OCI-LY7 (cell line): ENCODE results near the gene ZNF488. TPM values are rescaled to one million over a fixed set of nuclear protein-coding genes. Genes with fewer than 3 reads are reported as not detected.

Source experiments
- BruUV-seq: library from RNA; stranded (reverse); fragments of 400-500 nt; replicated peaks from 2 replicates; lab custom pipeline; 2021; lab: Mats Ljungman, UMichigan
- CTCF ChIA-PET: fragments of 300-600 bp; sonication (Branson Sonifier 250); formaldehyde crosslinking; loops from one replicate; lab custom pipeline; 2022; ENCODE audit warnings: antibody characterized with exemption; ENCODE audit not compliant: unreplicated experiment; lab: Charles Lee
- POLR2A ChIA-PET: fragments of 300-600 bp; sonication (Branson Sonifier 250); formaldehyde crosslinking; loops from one replicate; lab custom pipeline; 2022; ENCODE audit warnings: antibody characterized with exemption; lab: Charles Lee
- DNase-seq: peaks from one replicate; pipeline ENCODE4 v3.0.0-alpha.2; 2015; ENCODE audit warnings: low spot score
- H2AFZ ChIP-seq: fragments of 200-600 bp; sonication (generic), shearing (Covaris generic); 2 replicates; pipeline ENCODE4 v1.6.1; 2014; ENCODE audit warnings: mild to moderate bottlenecking, antibody characterized with exemption, low read length, moderate library complexity
- H3K27ac ChIP-seq: fragments of 200-600 bp; sonication (generic); 2 replicates; pipeline ENCODE4 v1.5.1; 2014; ENCODE audit warnings: mixed run types, low read depth, mild to moderate bottlenecking, moderate library complexity, low read length, inconsistent platforms; ENCODE audit not compliant: poor library complexity, severe bottlenecking
- H3K36me3 ChIP-seq: fragments of 200-600 bp; sonication (generic); 2 replicates; pipeline ENCODE4 v1.6.1; 2014; ENCODE audit warnings: mild to moderate bottlenecking, antibody characterized with exemption, low read length, moderate library complexity, mixed read lengths; ENCODE audit not compliant: insufficient read depth
- H3K4me1 ChIP-seq: fragments of 200-600 bp; sonication (generic); 2 replicates; pipeline ENCODE4 v1.5.1; 2014; ENCODE audit warnings: mild to moderate bottlenecking, low read length; ENCODE audit not compliant: insufficient read depth, poor library complexity, severe bottlenecking
- H3K4me2 ChIP-seq: fragments of 200-600 bp; sonication (generic); 2 replicates; pipeline ENCODE4 v1.6.1; 2014; ENCODE audit warnings: mild to moderate bottlenecking, low read length
- H3K4me3 ChIP-seq: fragments of 200-600 bp; sonication (generic); 2 replicates; pipeline ENCODE4 v1.5.1; 2014; ENCODE audit warnings: mild to moderate bottlenecking, low read depth, low read length; ENCODE audit not compliant: poor library complexity, severe bottlenecking
- H3K79me2 ChIP-seq: fragments of 200-600 bp; sonication (generic); 2 replicates; pipeline ENCODE4 v1.6.1; 2016; ENCODE audit warnings: low read depth, mild to moderate bottlenecking, low read length, moderate library complexity, mixed read lengths; ENCODE audit not compliant: insufficient read depth
- H3K9me2 ChIP-seq: fragments of 200-600 bp; sonication (generic); 2 replicates; pipeline ENCODE4 v1.6.1; 2016; ENCODE audit warnings: mild to moderate bottlenecking, low read length, mixed read lengths; ENCODE audit not compliant: insufficient read depth
- H3K9me3 ChIP-seq: fragments of 200-600 bp; sonication (generic); 2 replicates; pipeline ENCODE4 v1.6.1; 2014; ENCODE audit warnings: mild to moderate bottlenecking, mixed run types, low read length, mixed read lengths
- H4K20me1 ChIP-seq: fragments of 200-600 bp; sonication (generic); 2 replicates; pipeline ENCODE4 v1.6.1; 2014; ENCODE audit warnings: mild to moderate bottlenecking, antibody characterized with exemption, low read length, moderate library complexity, mixed read lengths; ENCODE audit not compliant: insufficient read depth
- EZH2phosphoT487 ChIP-seq: fragments of 200-600 bp; sonication (generic); IDR thresholded peaks from 2 replicates; pipeline ENCODE4 v1.6.1; 2018; ENCODE audit warnings: low read depth, borderline replicate concordance, mild to moderate bottlenecking, mixed run types, antibody characterized with exemption, low read length, moderate library complexity, mixed read lengths
- intact Hi-C: fragments of 100-400 bp; cut with micrococcal nuclease; formaldehyde crosslinking; loops from one replicate; pipeline ENCODE4 v1.10.0; 2022; ENCODE audit not compliant: unreplicated experiment
- total RNA-seq, 2 experiments: library from RNA; depleted of rRNA in 1 of 2; stranded (reverse); fragments of >200 nt in 1 of 2; shearing (Covaris generic) in 1 of 2; gene quantifications; 2 replicates each; pipeline ENCODE4 v1.2.3, GENCODE V29; 2014 to 2022
- TF ChIP-seq, protein P1 (sequence below): fragments of 200-600 bp; sonication (generic); conservative IDR thresholded peaks from 2 replicates; pipeline ENCODE4 v1.5.1; 2014; ENCODE audit warnings: mild to moderate bottlenecking, antibody characterized with exemption, low read length, moderate library complexity, mixed read lengths

Gene ZNF488
- total RNA-seq, 2 experiments from 2014 or later = 0.06 to 0.34 TPM

GRCh38 chr10:47320812-47321211 is 63.3 kb downstream of the ZNF488 start:
- ChIA-PET CTCF (interaction anchor here (1.0 kb wide), 1 partner anchor 78 kb away, joined by 3 read pairs; no protein-coding TSS in a partner anchor), POLR2A (no interaction called here)
- H2AFZ ChIP-seq = no peak overlapping the region
- no peaks in the 10 kb centered on the region for H3K9me3 ChIP-seq
- no peaks in the 10 kb centered on the region for H3K36me3 ChIP-seq
- DNase-seq = no peak
- H4K20me1 ChIP-seq = no peaks in the 10 kb centered on the region
- no TSS peak for BruUV-seq
- TF ChIP-seq, protein P1, sequence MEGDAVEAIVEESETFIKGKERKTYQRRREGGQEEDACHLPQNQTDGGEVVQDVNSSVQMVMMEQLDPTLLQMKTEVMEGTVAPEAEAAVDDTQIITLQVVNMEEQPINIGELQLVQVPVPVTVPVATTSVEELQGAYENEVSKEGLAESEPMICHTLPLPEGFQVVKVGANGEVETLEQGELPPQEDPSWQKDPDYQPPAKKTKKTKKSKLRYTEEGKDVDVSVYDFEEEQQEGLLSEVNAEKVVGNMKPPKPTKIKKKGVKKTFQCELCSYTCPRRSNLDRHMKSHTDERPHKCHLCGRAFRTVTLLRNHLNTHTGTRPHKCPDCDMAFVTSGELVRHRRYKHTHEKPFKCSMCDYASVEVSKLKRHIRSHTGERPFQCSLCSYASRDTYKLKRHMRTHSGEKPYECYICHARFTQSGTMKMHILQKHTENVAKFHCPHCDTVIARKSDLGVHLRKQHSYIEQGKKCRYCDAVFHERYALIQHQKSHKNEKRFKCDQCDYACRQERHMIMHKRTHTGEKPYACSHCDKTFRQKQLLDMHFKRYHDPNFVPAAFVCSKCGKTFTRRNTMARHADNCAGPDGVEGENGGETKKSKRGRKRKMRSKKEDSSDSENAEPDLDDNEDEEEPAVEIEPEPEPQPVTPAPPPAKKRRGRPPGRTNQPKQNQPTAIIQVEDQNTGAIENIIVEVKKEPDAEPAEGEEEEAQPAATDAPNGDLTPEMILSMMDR = no peak
- TF ChIP-seq EZH2phosphoT487 = no peak
- H3K4me1 ChIP-seq = no peaks in the 10 kb centered on the region
- H3K79me2 ChIP-seq = no peaks in the 10 kb centered on the region
- H3K9me2 ChIP-seq = no peaks in the 10 kb centered on the region
- intact Hi-C loops = no loop called here
- H3K4me2 ChIP-seq = no peak overlapping the region
- no peak overlapping the region for H3K4me3 ChIP-seq
- no peak overlapping the region for H3K27ac ChIP-seq

DNA sequence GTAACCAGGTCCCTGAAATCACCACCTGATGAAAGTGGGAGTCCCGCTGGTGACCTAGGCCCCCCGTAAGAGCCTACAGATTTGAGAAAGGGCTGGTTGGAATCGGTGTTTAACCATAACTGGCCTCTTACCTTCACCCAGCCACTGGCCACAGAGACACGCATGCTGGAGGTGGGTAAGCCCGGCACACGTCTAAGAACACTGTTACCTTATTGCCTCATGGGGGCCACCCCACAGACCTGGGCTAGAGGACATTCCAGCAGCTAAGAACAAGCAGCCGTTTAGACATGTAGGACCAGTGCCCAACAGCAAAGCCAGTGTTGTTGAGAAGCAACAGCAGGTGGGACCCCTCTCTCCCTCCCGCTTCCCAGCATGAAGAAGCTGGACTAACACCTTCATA is 64.3 kb downstream of the ZNF488 start:
- Histone ChIP-seq H3K9me3 (no peaks in the 10 kb centered on the region), H3K9me2 (no peaks in the 10 kb centered on the region), H4K20me1 (no peaks in the 10 kb centered on the region), H3K4me3 (no peak overlapping the region), H3K4me1 (no peaks in the 10 kb centered on the region), H3K27ac (no peak overlapping the region), H3K79me2 (no peaks in the 10 kb centered on the region), H2AFZ (no peak overlapping the region), H3K4me2 (no peak overlapping the region), H3K36me3 (no peaks in the 10 kb centered on the region)
- no TSS peak for BruUV-seq
- DNase-seq = no peak
- intact Hi-C loops = loop anchor here (10.0 kb wide), 1 partner anchor 55 kb away; no protein-coding TSS in a partner anchor
- no peak for TF ChIP-seq EZH2phosphoT487
- TF ChIP-seq, protein P1 = no peak
- POLR2A ChIA-PET = no interaction called here
- CTCF ChIA-PET = no interaction called here

DNA sequence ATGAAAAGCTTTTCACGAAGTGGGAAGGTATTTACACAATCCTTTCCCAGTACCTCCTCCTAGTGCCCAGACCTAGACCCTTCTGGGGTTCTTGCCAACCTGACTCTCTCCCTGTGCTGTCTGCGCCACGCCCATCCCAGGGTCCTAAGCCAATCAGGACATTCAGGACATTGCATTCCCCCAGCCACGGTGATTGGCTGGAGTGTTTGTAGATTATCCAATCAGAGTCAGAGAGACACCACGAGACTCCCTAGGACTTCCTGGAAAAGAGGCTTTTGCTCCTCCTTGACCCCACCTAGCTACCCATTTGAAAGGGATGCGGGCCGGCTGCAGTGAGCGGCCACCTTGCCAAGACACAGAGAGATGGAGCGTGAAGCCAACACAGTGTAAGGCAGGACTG is 65.4 kb downstream of the ZNF488 start:
- no peak for TF ChIP-seq EZH2phosphoT487
- TF ChIP-seq, protein P1 = no peak
- no peaks in the 10 kb centered on the region for H4K20me1 ChIP-seq
- BruUV-seq = no TSS peak
- H3K79me2 ChIP-seq = no peaks in the 10 kb centered on the region
- H2AFZ ChIP-seq = peak overlapping the region; percentile 38
- H3K4me3 ChIP-seq = no peak overlapping the region
- H3K36me3 ChIP-seq = no peaks in the 10 kb centered on the region
- POLR2A ChIA-PET = no interaction called here
- no peaks in the 10 kb centered on the region for H3K9me2 ChIP-seq
- no peaks in the 10 kb centered on the region for H3K9me3 ChIP-seq
- intact Hi-C loops = loop anchor here (10.0 kb wide), 1 partner anchor 56 kb away; no protein-coding TSS in a partner anchor
- CTCF ChIA-PET = interaction anchor here (1.0 kb wide), 1 partner anchor 32 kb away, joined by 4 read pairs; no protein-coding TSS in a partner anchor
- no peak overlapping the region for H3K27ac ChIP-seq
- no peak overlapping the region for H3K4me2 ChIP-seq
- DNase-seq = peak; percentile 16
- no peaks in the 10 kb centered on the region for H3K4me1 ChIP-seq
